HepG2 (cell line): Measurements from ENCODE around the gene CHADL. TPM values are rescaled to one million over a fixed set of nuclear protein-coding genes. Genes with fewer than 3 reads are reported as not detected.
A peak's percentile ranks its signal among the peaks of the same experiment; 100 is the strongest.

Source experiments
- CC2D1A ChIP-seq: sonication (generic); formaldehyde crosslinking; IDR thresholded peaks from 2 replicates; pipeline ENCODE4 v1.8.1; 2023; ENCODE audit warnings: mild to moderate bottlenecking, missing genetic modification reagents
- ELF1 ChIP-seq: sonication (generic); formaldehyde crosslinking; IDR thresholded peaks from 2 replicates; pipeline ENCODE4 v1.4.0; 2020; ENCODE audit warnings: missing genetic modification reagents
- KAT2B ChIP-seq: fragments of 150-350 bp; IDR thresholded peaks from 2 replicates; pipeline ENCODE4 v1.6.1; 2014; ENCODE audit warnings: low read depth, low read length, borderline replicate concordance
- NBN ChIP-seq: fragments of 450-650 bp; conservative IDR thresholded peaks from 2 replicates; pipeline ENCODE4 v1.6.1; 2017
- REXO4 ChIP-seq: sonication (generic); formaldehyde crosslinking; IDR thresholded peaks from 2 replicates; pipeline ENCODE4 v1.8.0; 2022; ENCODE audit warnings: missing genetic modification reagents, mild to moderate bottlenecking, borderline replicate concordance
- SRSF1 ChIP-seq: fragments of 200-400 bp; formaldehyde crosslinking; optimal IDR thresholded peaks from 2 replicates; pipeline ENCODE3; 2017; ENCODE audit warnings: mild to moderate bottlenecking, low read depth, low read length, moderate library complexity
- ZNF263 ChIP-seq: sonication (generic); formaldehyde crosslinking; IDR thresholded peaks from 2 replicates; pipeline ENCODE4 v1.4.0; 2020; ENCODE audit warnings: missing genetic modification reagents
- ZNF839 ChIP-seq: sonication (generic); formaldehyde crosslinking; IDR thresholded peaks from 2 replicates; pipeline ENCODE4 v1.4.0; 2020; ENCODE audit warnings: missing genetic modification reagents, mild to moderate bottlenecking, borderline replicate concordance
- ZNF841 ChIP-seq: sonication (generic); formaldehyde crosslinking; IDR thresholded peaks from 2 replicates; pipeline ENCODE4 v1.8.1; 2023; ENCODE audit warnings: missing genetic modification reagents, borderline replicate concordance
- polyA plus RNA-seq, 8 experiments: library from polyadenylated mRNA; depleted of rRNA in 3 of 8; stranded (reverse) in 7 of 8; unstranded in 1 of 8; fragments of >200 nt; fragmentation: Illumina TruSeq in 4 of 8; extraction: Trizol in 4 of 8; gene quantifications; 2 replicates each; pipeline versions ENCODE4 v1.2.1 to v1.2.3, GENCODE V29; 2011 to 2016; ENCODE audit warnings: low read depth in 4 of 8, missing spikeins in 1 of 8, mixed read lengths in 1 of 8; ENCODE audit not compliant: insufficient read depth in 1 of 8
- total RNA-seq, 5 experiments: library from RNA; depleted of rRNA; stranded (reverse); fragments of >200 nt; fragmentation: Illumina TruSeq; extraction: Trizol; gene quantifications; 2 replicates each; pipeline ENCODE4 v1.2.3, GENCODE V29; 2016; ENCODE audit warnings: low read depth in 1 of 5
- TF ChIP-seq, protein P1 (sequence below): sonication (generic); formaldehyde crosslinking; IDR thresholded peaks from 2 replicates; pipeline ENCODE4 v1.9.0; 2021; ENCODE audit warnings: missing genetic modification reagents, borderline replicate concordance
- TF ChIP-seq, protein P2 (sequence below): sonication (generic); formaldehyde crosslinking; IDR thresholded peaks from 2 replicates; pipeline ENCODE4 v1.4.0; 2020; ENCODE audit warnings: missing genetic modification reagents
- TF ChIP-seq, protein P3 (sequence below): sonication (generic); formaldehyde crosslinking; IDR thresholded peaks from 2 replicates; pipeline ENCODE4 v1.4.0; 2020; ENCODE audit warnings: missing genetic modification reagents, borderline replicate concordance
- TF ChIP-seq, protein P4 (sequence below), 2 experiments: sonication (generic) in 1 of 2; formaldehyde crosslinking in 1 of 2; IDR thresholded peaks; 2 replicates each; pipeline versions ENCODE4 v1.6.1 to v1.9.0; 2014 to 2022; ENCODE audit warnings: antibody characterized with exemption in 1 of 2, borderline replicate concordance in 1 of 2, inconsistent platforms in 1 of 2, low read depth in 1 of 2, missing genetic modification reagents in 1 of 2
- TF ChIP-seq, protein P5 (sequence below): IDR thresholded peaks from 2 replicates; pipeline ENCODE4 v1.6.1; 2016

CHADL gene
- total and polyA plus RNA-seq, 2 of the 13 experiments (the other 11 are each of a cell fraction or from before 2014, with no cell fraction given) = 2.8 to 8.1 TPM

DNA sequence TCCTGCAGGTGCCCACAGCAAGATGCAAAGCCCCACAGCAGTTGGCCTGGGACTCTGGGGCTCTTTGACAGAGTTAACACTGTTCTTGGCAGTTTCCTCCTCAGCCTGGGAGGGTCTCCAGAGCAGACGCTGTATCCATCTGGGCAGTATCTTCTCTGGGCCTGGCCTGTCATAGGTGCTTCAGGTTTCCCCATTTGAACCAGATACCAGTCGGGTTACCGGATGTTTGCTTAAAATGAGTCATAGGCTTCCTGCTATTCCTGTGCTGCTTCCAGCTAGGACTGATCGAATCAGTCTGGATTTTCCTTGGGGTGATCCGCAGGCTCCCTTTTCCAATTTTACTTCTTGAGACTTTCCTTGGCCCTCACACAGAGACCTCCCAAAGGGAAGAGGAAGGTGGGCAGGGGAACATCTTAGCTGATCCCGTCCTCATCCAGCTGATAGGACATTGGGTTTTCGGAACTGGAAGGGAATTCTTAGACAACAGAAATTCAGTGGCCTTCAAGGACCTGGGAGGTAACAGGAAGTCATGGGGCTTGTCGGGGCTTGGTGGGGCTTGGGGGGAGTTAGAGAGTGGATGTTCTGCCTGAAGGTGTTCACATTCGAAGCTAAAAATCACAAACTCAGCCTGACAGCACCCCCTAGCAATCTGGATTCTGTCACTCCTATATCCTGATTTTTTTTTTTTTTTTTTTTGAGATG, 47.7 kb upstream of the CHADL start (continued):
- TF ChIP-seq, protein P1, sequence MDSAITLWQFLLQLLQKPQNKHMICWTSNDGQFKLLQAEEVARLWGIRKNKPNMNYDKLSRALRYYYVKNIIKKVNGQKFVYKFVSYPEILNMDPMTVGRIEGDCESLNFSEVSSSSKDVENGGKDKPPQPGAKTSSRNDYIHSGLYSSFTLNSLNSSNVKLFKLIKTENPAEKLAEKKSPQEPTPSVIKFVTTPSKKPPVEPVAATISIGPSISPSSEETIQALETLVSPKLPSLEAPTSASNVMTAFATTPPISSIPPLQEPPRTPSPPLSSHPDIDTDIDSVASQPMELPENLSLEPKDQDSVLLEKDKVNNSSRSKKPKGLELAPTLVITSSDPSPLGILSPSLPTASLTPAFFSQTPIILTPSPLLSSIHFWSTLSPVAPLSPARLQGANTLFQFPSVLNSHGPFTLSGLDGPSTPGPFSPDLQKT (CRISPR knock-in tag) = no peak
- TF ChIP-seq ZNF839 (no peak), SRSF1 (no peak), ZNF263 (0 out of 2 replicates have a peak, but pooled peaks have one; percentile 35), ELF1 (peak; percentile 47; the same call in 1 of the 2 replicates), NBN (no peak), CC2D1A (CRISPR knock-in tag) (no peak), ZNF841 (no peak), KAT2B (no peak), REXO4 (no peak)
- TF ChIP-seq, protein P2, sequence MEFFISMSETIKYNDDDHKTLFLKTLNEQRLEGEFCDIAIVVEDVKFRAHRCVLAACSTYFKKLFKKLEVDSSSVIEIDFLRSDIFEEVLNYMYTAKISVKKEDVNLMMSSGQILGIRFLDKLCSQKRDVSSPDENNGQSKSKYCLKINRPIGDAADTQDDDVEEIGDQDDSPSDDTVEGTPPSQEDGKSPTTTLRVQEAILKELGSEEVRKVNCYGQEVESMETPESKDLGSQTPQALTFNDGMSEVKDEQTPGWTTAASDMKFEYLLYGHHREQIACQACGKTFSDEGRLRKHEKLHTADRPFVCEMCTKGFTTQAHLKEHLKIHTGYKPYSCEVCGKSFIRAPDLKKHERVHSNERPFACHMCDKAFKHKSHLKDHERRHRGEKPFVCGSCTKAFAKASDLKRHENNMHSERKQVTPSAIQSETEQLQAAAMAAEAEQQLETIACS (CRISPR knock-in tag) = no peak
- TF ChIP-seq, protein P3, sequence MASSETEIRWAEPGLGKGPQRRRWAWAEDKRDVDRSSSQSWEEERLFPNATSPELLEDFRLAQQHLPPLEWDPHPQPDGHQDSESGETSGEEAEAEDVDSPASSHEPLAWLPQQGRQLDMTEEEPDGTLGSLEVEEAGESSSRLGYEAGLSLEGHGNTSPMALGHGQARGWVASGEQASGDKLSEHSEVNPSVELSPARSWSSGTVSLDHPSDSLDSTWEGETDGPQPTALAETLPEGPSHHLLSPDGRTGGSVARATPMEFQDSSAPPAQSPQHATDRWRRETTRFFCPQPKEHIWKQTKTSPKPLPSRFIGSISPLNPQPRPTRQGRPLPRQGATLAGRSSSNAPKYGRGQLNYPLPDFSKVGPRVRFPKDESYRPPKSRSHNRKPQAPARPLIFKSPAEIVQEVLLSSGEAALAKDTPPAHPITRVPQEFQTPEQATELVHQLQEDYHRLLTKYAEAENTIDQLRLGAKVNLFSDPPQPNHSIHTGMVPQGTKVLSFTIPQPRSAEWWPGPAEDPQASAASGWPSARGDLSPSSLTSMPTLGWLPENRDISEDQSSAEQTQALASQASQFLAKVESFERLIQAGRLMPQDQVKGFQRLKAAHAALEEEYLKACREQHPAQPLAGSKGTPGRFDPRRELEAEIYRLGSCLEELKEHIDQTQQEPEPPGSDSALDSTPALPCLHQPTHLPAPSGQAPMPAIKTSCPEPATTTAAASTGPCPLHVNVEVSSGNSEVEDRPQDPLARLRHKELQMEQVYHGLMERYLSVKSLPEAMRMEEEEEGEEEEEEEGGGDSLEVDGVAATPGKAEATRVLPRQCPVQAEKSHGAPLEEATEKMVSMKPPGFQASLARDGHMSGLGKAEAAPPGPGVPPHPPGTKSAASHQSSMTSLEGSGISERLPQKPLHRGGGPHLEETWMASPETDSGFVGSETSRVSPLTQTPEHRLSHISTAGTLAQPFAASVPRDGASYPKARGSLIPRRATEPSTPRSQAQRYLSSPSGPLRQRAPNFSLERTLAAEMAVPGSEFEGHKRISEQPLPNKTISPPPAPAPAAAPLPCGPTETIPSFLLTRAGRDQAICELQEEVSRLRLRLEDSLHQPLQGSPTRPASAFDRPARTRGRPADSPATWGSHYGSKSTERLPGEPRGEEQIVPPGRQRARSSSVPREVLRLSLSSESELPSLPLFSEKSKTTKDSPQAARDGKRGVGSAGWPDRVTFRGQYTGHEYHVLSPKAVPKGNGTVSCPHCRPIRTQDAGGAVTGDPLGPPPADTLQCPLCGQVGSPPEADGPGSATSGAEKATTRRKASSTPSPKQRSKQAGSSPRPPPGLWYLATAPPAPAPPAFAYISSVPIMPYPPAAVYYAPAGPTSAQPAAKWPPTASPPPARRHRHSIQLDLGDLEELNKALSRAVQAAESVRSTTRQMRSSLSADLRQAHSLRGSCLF (CRISPR knock-in tag) = no peak
- TF ChIP-seq, protein P4, sequence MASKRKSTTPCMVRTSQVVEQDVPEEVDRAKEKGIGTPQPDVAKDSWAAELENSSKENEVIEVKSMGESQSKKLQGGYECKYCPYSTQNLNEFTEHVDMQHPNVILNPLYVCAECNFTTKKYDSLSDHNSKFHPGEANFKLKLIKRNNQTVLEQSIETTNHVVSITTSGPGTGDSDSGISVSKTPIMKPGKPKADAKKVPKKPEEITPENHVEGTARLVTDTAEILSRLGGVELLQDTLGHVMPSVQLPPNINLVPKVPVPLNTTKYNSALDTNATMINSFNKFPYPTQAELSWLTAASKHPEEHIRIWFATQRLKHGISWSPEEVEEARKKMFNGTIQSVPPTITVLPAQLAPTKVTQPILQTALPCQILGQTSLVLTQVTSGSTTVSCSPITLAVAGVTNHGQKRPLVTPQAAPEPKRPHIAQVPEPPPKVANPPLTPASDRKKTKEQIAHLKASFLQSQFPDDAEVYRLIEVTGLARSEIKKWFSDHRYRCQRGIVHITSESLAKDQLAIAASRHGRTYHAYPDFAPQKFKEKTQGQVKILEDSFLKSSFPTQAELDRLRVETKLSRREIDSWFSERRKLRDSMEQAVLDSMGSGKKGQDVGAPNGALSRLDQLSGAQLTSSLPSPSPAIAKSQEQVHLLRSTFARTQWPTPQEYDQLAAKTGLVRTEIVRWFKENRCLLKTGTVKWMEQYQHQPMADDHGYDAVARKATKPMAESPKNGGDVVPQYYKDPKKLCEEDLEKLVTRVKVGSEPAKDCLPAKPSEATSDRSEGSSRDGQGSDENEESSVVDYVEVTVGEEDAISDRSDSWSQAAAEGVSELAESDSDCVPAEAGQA (IDR thresholded peaks at IDR 0.05; ENCODE audit: low read depth) = no peak
- TF ChIP-seq, protein P4 (CRISPR knock-in tag; IDR thresholded peaks at IDR 0.05; ENCODE audit: borderline replicate concordance) = no peak
- TF ChIP-seq, protein P5, sequence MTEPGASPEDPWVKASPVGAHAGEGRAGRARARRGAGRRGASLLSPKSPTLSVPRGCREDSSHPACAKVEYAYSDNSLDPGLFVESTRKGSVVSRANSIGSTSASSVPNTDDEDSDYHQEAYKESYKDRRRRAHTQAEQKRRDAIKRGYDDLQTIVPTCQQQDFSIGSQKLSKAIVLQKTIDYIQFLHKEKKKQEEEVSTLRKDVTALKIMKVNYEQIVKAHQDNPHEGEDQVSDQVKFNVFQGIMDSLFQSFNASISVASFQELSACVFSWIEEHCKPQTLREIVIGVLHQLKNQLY (CRISPR knock-in tag) = no peak
